HepG2 (cell line): ENCODE measurements around the gene FUT1. TPM values are rescaled to one million over a fixed set of nuclear protein-coding genes. Genes with fewer than 3 reads are reported as not detected.

Experiments
- CENPX ChIP-seq: sonication (generic); formaldehyde crosslinking; IDR thresholded peaks from 2 replicates; pipeline ENCODE4 v1.9.0; 2021; ENCODE audit warnings: mild to moderate bottlenecking, missing genetic modification reagents, moderate library complexity
- FOXO4 ChIP-seq: sonication (generic); formaldehyde crosslinking; conservative IDR thresholded peaks from 2 replicates; pipeline ENCODE4 v1.8.1; 2023; ENCODE audit warnings: missing genetic modification reagents
- JARID2 ChIP-seq: sonication (generic); formaldehyde crosslinking; IDR thresholded peaks from 2 replicates; pipeline ENCODE4 v1.8.1; 2023; ENCODE audit warnings: missing genetic modification reagents, inconsistent platforms; ENCODE audit not compliant: insufficient replicate concordance
- LRRFIP1 ChIP-seq: sonication (generic); formaldehyde crosslinking; conservative IDR thresholded peaks from 2 replicates; pipeline ENCODE4 v1.4.0; 2020; ENCODE audit warnings: missing genetic modification reagents
- MED8 ChIP-seq: sonication (generic); formaldehyde crosslinking; IDR thresholded peaks from 2 replicates; pipeline ENCODE4 v1.8.1; 2023; ENCODE audit warnings: mild to moderate bottlenecking, missing genetic modification reagents; ENCODE audit not compliant: insufficient replicate concordance
- MIXL1 ChIP-seq: IDR thresholded peaks from 2 replicates; pipeline ENCODE4 v1.6.1; 2016
- MLXIP ChIP-seq: sonication (generic); formaldehyde crosslinking; IDR thresholded peaks from 2 replicates; pipeline ENCODE4 v1.9.0; 2021; ENCODE audit warnings: missing genetic modification reagents, borderline replicate concordance
- MTF1 ChIP-seq: sonication (generic); formaldehyde crosslinking; IDR thresholded peaks from 2 replicates; pipeline ENCODE4 v1.5.0; 2020; ENCODE audit warnings: missing genetic modification reagents
- NR3C1 ChIP-seq: sonication (generic); formaldehyde crosslinking; IDR thresholded peaks from 2 replicates; pipeline ENCODE4 v1.4.0; 2020; ENCODE audit warnings: missing genetic modification reagents
- POGZ ChIP-seq: sonication (generic); formaldehyde crosslinking; IDR thresholded peaks from 2 replicates; pipeline ENCODE4 v1.4.0; 2020; ENCODE audit warnings: mild to moderate bottlenecking, missing genetic modification reagents
- RERE ChIP-seq: IDR thresholded peaks from 2 replicates; pipeline ENCODE4 v1.6.1; 2016; ENCODE audit warnings: low read depth, missing genetic modification reagents, missing compliant biosample characterization
- TEF ChIP-seq: sonication (generic); formaldehyde crosslinking; IDR thresholded peaks from 2 replicates; pipeline ENCODE4 v1.5.0; 2020; ENCODE audit warnings: missing genetic modification reagents
- ZMAT3 ChIP-seq: sonication (generic); formaldehyde crosslinking; conservative IDR thresholded peaks from 2 replicates; pipeline ENCODE4 v1.7.0; 2021; ENCODE audit warnings: missing genetic modification reagents
- ZNF263 ChIP-seq: sonication (generic); formaldehyde crosslinking; IDR thresholded peaks from 2 replicates; pipeline ENCODE4 v1.4.0; 2020; ENCODE audit warnings: missing genetic modification reagents
- ZNF326 ChIP-seq: sonication (generic); formaldehyde crosslinking; IDR thresholded peaks from 2 replicates; pipeline ENCODE4 v1.4.0; 2020; ENCODE audit warnings: missing genetic modification reagents, borderline replicate concordance
- ZNF761 ChIP-seq: sonication (generic); formaldehyde crosslinking; conservative IDR thresholded peaks from 2 replicates; pipeline ENCODE4 v1.4.0; 2020; ENCODE audit warnings: mild to moderate bottlenecking, missing genetic modification reagents
- ZNF781 ChIP-seq: sonication (generic); formaldehyde crosslinking; IDR thresholded peaks from 2 replicates; pipeline ENCODE4 v1.5.1; 2020; ENCODE audit warnings: borderline replicate concordance, mild to moderate bottlenecking, missing genetic modification reagents; ENCODE audit errors: not compliant biosample characterization
- polyA plus RNA-seq, 8 experiments: library from polyadenylated mRNA; depleted of rRNA in 3 of 8; stranded (reverse) in 7 of 8; unstranded in 1 of 8; fragments of >200 nt; fragmentation: Illumina TruSeq in 4 of 8; extraction: Trizol in 4 of 8; gene quantifications; 2 replicates each; pipeline versions ENCODE4 v1.2.1 to v1.2.3, GENCODE V29; 2011 to 2016; ENCODE audit warnings: low read depth in 4 of 8, missing spikeins in 1 of 8, mixed read lengths in 1 of 8; ENCODE audit not compliant: insufficient read depth in 1 of 8
- total RNA-seq, 5 experiments: library from RNA; depleted of rRNA; stranded (reverse); fragments of >200 nt; fragmentation: Illumina TruSeq; extraction: Trizol; gene quantifications; 2 replicates each; pipeline ENCODE4 v1.2.3, GENCODE V29; 2016; ENCODE audit warnings: low read depth in 1 of 5

The FUT1 gene
- total and polyA plus RNA-seq, 2 of the 13 experiments (the other 11 are each of a cell fraction or from before 2014, with no cell fraction given), result 0.07 to 1.1 TPM

- TF ChIP-seq ZNF761 (no peak), NR3C1 (CRISPR knock-in tag) (no peak), ZNF781 (CRISPR knock-in tag) (no peak), ZNF263 (CRISPR knock-in tag) (no peak), TEF (no peak), JARID2 (CRISPR knock-in tag) (no peak), MIXL1 (CRISPR knock-in tag) (peak; percentile 39; the same call in 1 of the 2 replicates), LRRFIP1 (no peak), CENPX (CRISPR knock-in tag) (no peak), ZMAT3 (CRISPR knock-in tag) (no peak), FOXO4 (no peak), MLXIP (CRISPR knock-in tag) (no peak), RERE (CRISPR knock-in tag) (no peak), POGZ (CRISPR knock-in tag) (no peak), MTF1 (CRISPR knock-in tag) (no peak), ZNF326 (CRISPR knock-in tag) (no peak), MED8 (no peak)
These were observed 33.7 kb downstream of the FUT1 start (continued) for GRCh38 chr19:48718711-48719231.
